GM12864 (cell line): ENCODE results near the gene ACOT11.

ENCODE experiments used
- DNase-seq: peaks from one replicate; pipeline ENCODE4 v3.0.0-alpha.2; 2011; ENCODE audit warnings: low read depth
- H3K4me3 ChIP-seq: 2 replicates; pipeline ENCODE4 v1.5.1; 2011; ENCODE audit warnings: mild to moderate bottlenecking, low read depth, low read length, control low read depth
- CTCF ChIP-seq: IDR thresholded peaks from 2 replicates; pipeline ENCODE4 v1.5.1; 2011; ENCODE audit warnings: low read depth, mild to moderate bottlenecking, moderate library complexity, low read length, control low read depth, inconsistent platforms; ENCODE audit errors: missing control alignments

The ACOT11 gene

GRCh38 chr1:54575161-54575560 is 27.1 kb downstream of the ACOT11 start:
- H3K4me3 ChIP-seq, result no peak overlapping the region
- no peak for DNase-seq
- no peak for TF ChIP-seq CTCF

- DNase-seq, result no peak
- TF ChIP-seq CTCF, result no peak
- no peak overlapping the region for H3K4me3 ChIP-seq
Observed at GRCh38 chr1:54575605-54576290, 27.7 kb downstream of the ACOT11 start.

- no peak overlapping the region for H3K4me3 ChIP-seq
- DNase-seq, result no peak
- no peak for TF ChIP-seq CTCF
Observed at GRCh38 chr1:54577612-54578011, 29.6 kb downstream of the ACOT11 start.

- no peak overlapping the region for H3K4me3 ChIP-seq
- no peak for DNase-seq
- no peak for TF ChIP-seq CTCF
Observed at GRCh38 chr1:54579337-54579781, 31.3 kb downstream of the ACOT11 start.

- DNase-seq, result no peak
- no peak overlapping the region for H3K4me3 ChIP-seq
- no peak for TF ChIP-seq CTCF
Observed at GRCh38 chr1:54580856-54581550, 33.0 kb downstream of the ACOT11 start.

- H3K4me3 ChIP-seq, result no peak overlapping the region
- no peak for DNase-seq
- TF ChIP-seq CTCF, result no peak
Observed at GRCh38 chr1:54581621-54582035, 33.6 kb downstream of the ACOT11 start.
